BJ (cell line): Measurements from ENCODE around the gene ST6GALNAC1. TPM values are rescaled to one million over a fixed set of nuclear protein-coding genes. Genes with fewer than 3 reads are reported as not detected.
"Not testable (repeated sequence)": the region's sequence is repeated elsewhere in the genome, so short reads cannot be mapped to it uniquely, and the experiment has no call there.

Experiments used
- CTCF ChIA-PET: fragments of 350-600 bp; formaldehyde crosslinking; extraction: SDS; loops from one replicate; lab custom pipeline; 2021; ENCODE audit warnings: antibody characterized with exemption, inconsistent platforms; lab: Yijun Ruan, JAX
- POLR2A ChIA-PET: fragments of 300-600 bp; sonication (Branson Sonifier 250); formaldehyde crosslinking; extraction: SDS; loops from one replicate; lab custom pipeline; 2021; ENCODE audit warnings: antibody characterized with exemption; lab: Charles Lee
- DNase-seq: peaks from one replicate; pipeline ENCODE4 v3.0.0-alpha.2; 2011; ENCODE audit warnings: low read depth
- H3K27me3 ChIP-seq: 2 replicates; pipeline ENCODE4 v1.6.0; 2011; ENCODE audit warnings: low read length; ENCODE audit not compliant: control insufficient read depth, insufficient read depth
- H3K36me3 ChIP-seq: 2 replicates; pipeline ENCODE4 v1.5.1; 2011; ENCODE audit warnings: low read length; ENCODE audit not compliant: control insufficient read depth, insufficient read depth
- H3K4me3 ChIP-seq: 2 replicates; pipeline ENCODE4 v1.5.1; 2011; ENCODE audit warnings: low read depth, mild to moderate bottlenecking, control low read depth, low read length
- CTCF ChIP-seq: IDR thresholded peaks from 2 replicates; pipeline ENCODE4 v1.5.1; 2011; ENCODE audit warnings: low read depth, mild to moderate bottlenecking, control low read depth, inconsistent platforms, low read length, moderate library complexity; ENCODE audit not compliant: insufficient read depth
- polyA plus RNA-seq: library from polyadenylated mRNA; depleted of rRNA; stranded (reverse); fragments of >200 nt; gene quantifications from 2 replicates; pipeline ENCODE4 v1.2.3, GENCODE V29; 2011

The ST6GALNAC1 gene
- polyA plus RNA-seq, 1 experiment: not detected

GRCh38 chr17:76623271-76624146 is 20.0 kb downstream of the ST6GALNAC1 start:
- H3K27me3 ChIP-seq: peaks cover 11% of the 10 kb centered on the region
- peak; percentile 48 for DNase-seq
- H3K4me3 ChIP-seq: no peak overlapping the region
- ChIA-PET CTCF (interaction anchor here (0.6 to 6.0 kb wide), 41 partner anchors 9 to 174 kb away, joined by 3 to 68 read pairs (median 4); partner anchors contain the start of genes PRCD and ST6GALNAC1), POLR2A (no interaction called here)
- H3K36me3 ChIP-seq: no peaks in the 10 kb centered on the region
- peak; percentile 91 for TF ChIP-seq CTCF

- TF ChIP-seq CTCF: no peak
- no peak overlapping the region for H3K4me3 ChIP-seq
- CTCF ChIA-PET: no interaction called here
- POLR2A ChIA-PET: no interaction called here
- no peaks in the 10 kb centered on the region; the same call in none of the 2 replicates for H3K27me3 ChIP-seq
- no peaks in the 10 kb centered on the region for H3K36me3 ChIP-seq
- no peak for DNase-seq
These were observed 25.7 kb downstream of the ST6GALNAC1 start for GRCh38 chr17:76617838-76618237.

GRCh38 chr17:76614912-76615617 is 28.5 kb downstream of the ST6GALNAC1 start:
- CTCF ChIA-PET: interaction anchor here (2.0 to 2.8 kb wide), 2 partner anchors 9 to 92 kb away, joined by 7 to 14 read pairs; no protein-coding TSS in a partner anchor
- no peaks in the 10 kb centered on the region; the same call in 1 of the 2 replicates for H3K27me3 ChIP-seq
- POLR2A ChIA-PET: no interaction called here
- TF ChIP-seq CTCF: no peak
- H3K36me3 ChIP-seq: no peaks in the 10 kb centered on the region
- DNase-seq: no peak
- H3K4me3 ChIP-seq: no peak overlapping the region

GRCh38 chr17:76614064-76614759 is 29.3 kb downstream of the ST6GALNAC1 start:
- POLR2A ChIA-PET, H3K4me3 ChIP-seq, DNase-seq, H3K27me3 ChIP-seq, H3K36me3 ChIP-seq: not testable (repeated sequence)
- CTCF ChIA-PET: interaction anchor here (1.2 to 2.8 kb wide), 2 partner anchors 10 to 92 kb away, joined by 3 to 14 read pairs; no protein-coding TSS in a partner anchor

GRCh38 chr17:76612977-76613851 is 30.3 kb downstream of the ST6GALNAC1 start:
- Histone ChIP-seq H3K4me3 (no peak overlapping the region), H3K27me3 (no peaks in the 10 kb centered on the region; the same call in 1 of the 2 replicates), H3K36me3 (no peaks in the 10 kb centered on the region)
- ChIA-PET POLR2A (no interaction called here), CTCF (interaction anchor here (1.0 to 2.8 kb wide), 4 partner anchors 8 to 91 kb away, joined by 3 to 14 read pairs (median 3); no protein-coding TSS in a partner anchor)
- TF ChIP-seq CTCF: no peak
- no peak for DNase-seq
